BE2C (cell line): ENCODE results near the gene ATP8B4.
A peak's percentile ranks its signal among the peaks of the same experiment; 100 is the strongest.
"Not testable (repeated sequence)": the region's sequence is repeated elsewhere in the genome, so short reads cannot be mapped to it uniquely, and the experiment has no call there.

ENCODE experiments used
- DNase-seq: peaks from one replicate; pipeline ENCODE4 v3.0.0-alpha.2; 2020
- H3K27me3 ChIP-seq: fragments of 250-450 bp; sonication (Bioruptor Pico); 2 replicates; pipeline ENCODE4 v1.5.1; 2020; ENCODE audit warnings: mild to moderate bottlenecking
- H3K36me3 ChIP-seq: fragments of 250-450 bp; sonication (Bioruptor Pico); 2 replicates; pipeline ENCODE4 v1.5.1; 2020; ENCODE audit warnings: mild to moderate bottlenecking
- H3K4me1 ChIP-seq: fragments of 250-450 bp; sonication (Bioruptor Pico); 2 replicates; pipeline ENCODE4 v1.5.1; 2020
- H3K4me3 ChIP-seq: 2 replicates; pipeline ENCODE4 v1.5.1; 2011; ENCODE audit warnings: low read depth, low read length
- H3K9me3 ChIP-seq: fragments of 250-450 bp; sonication (Bioruptor Pico); 2 replicates; pipeline ENCODE4 v1.5.1; 2020
- CTCF ChIP-seq: IDR thresholded peaks from 2 replicates; pipeline ENCODE4 v1.5.1; 2012; ENCODE audit warnings: mild to moderate bottlenecking, low read depth, low read length

Gene ATP8B4

GRCh38 chr15:50135031-50135551 lies 16.1 kb upstream of the ATP8B4 start:
- H3K27me3 ChIP-seq = no peaks in the 10 kb centered on the region; the same call in 1 of the 2 replicates

GRCh38 chr15:50134524-50135024 lies 15.5 kb upstream of the ATP8B4 start:
- Histone ChIP-seq H3K4me3 (no peak overlapping the region), H3K36me3 (no peaks in the 10 kb centered on the region), H3K27me3 (no peaks in the 10 kb centered on the region; the same call in 1 of the 2 replicates), H3K9me3 (0 out of 2 replicates have a peak, but pooled peaks cover 3% of the 10 kb centered on the region), H3K4me1 (no peaks in the 10 kb centered on the region)
- no peak for TF ChIP-seq CTCF
- DNase-seq = no peak

More at GRCh38 chr15:50135031-50135551, 16.1 kb upstream of the ATP8B4 start:
- DNase-seq = no peak
- TF ChIP-seq CTCF = no peak
- Histone ChIP-seq H3K9me3 (0 out of 2 replicates have a peak, but pooled peaks cover 3% of the 10 kb centered on the region), H3K36me3 (no peaks in the 10 kb centered on the region), H3K4me1 (no peaks in the 10 kb centered on the region), H3K4me3 (no peak overlapping the region)

GRCh38 chr15:50132251-50132984 lies 13.4 kb upstream of the ATP8B4 start:
- H3K27me3 ChIP-seq, H3K4me1 ChIP-seq, DNase-seq, H3K4me3 ChIP-seq, H3K36me3 ChIP-seq, H3K9me3 ChIP-seq: not testable (repeated sequence)

GRCh38 chr15:50131617-50132016 lies 12.6 kb upstream of the ATP8B4 start:
- H3K4me3 ChIP-seq = no peak overlapping the region
- no peaks in the 10 kb centered on the region; the same call in 1 of the 2 replicates for H3K27me3 ChIP-seq
- TF ChIP-seq CTCF = no peak
- no peaks in the 10 kb centered on the region for H3K4me1 ChIP-seq
- no peaks in the 10 kb centered on the region for H3K9me3 ChIP-seq
- no peak for DNase-seq
- no peaks in the 10 kb centered on the region for H3K36me3 ChIP-seq

- H3K27me3 ChIP-seq = no peaks in the 10 kb centered on the region
- no peaks in the 10 kb centered on the region for H3K36me3 ChIP-seq
- no peak overlapping the region for H3K4me3 ChIP-seq
- peak; percentile 29 for TF ChIP-seq CTCF
- DNase-seq = peak; percentile 58
- no peaks in the 10 kb centered on the region for H3K9me3 ChIP-seq
- no peaks in the 10 kb centered on the region for H3K4me1 ChIP-seq
Measured at GRCh38 chr15:50128266-50128665, 9.2 kb upstream of the ATP8B4 start.

GRCh38 chr15:50127255-50127777 lies 8.3 kb upstream of the ATP8B4 start:
- Histone ChIP-seq H3K36me3 (no peaks in the 10 kb centered on the region), H3K27me3 (no peaks in the 10 kb centered on the region), H3K9me3 (no peaks in the 10 kb centered on the region), H3K4me1 (no peaks in the 10 kb centered on the region), H3K4me3 (no peak overlapping the region)
- no peak for TF ChIP-seq CTCF
- no peak for DNase-seq
